NCI-H345 (cell line): ENCODE measurements around the gene PREP.

Experiments
- DNase-seq: peaks from one replicate; lab custom pipeline; 2025; lab: John Stamatoyannopoulos, UW

PREP gene

GRCh38 chr6:105397987-105398386 lies 4.9 kb downstream of the PREP start:
- peak; percentile 5 for DNase-seq

- DNase-seq: no peak
These were observed 11.2 kb downstream of the PREP start for GRCh38 chr6:105391705-105392104.

GRCh38 chr6:105389543-105389942 lies 13.3 kb downstream of the PREP start:
- no peak for DNase-seq

GRCh38 chr6:105388392-105388791 lies 14.5 kb downstream of the PREP start:
- DNase-seq: no peak

- no peak for DNase-seq
These were observed 18.9 kb downstream of the PREP start for GRCh38 chr6:105384004-105384403.

GRCh38 chr6:105382958-105383357 lies 19.9 kb downstream of the PREP start:
- no peak for DNase-seq

GRCh38 chr6:105382496-105382895 lies 20.4 kb downstream of the PREP start:
- no peak for DNase-seq

- no peak for DNase-seq
These were observed 22.2 kb downstream of the PREP start for GRCh38 chr6:105380634-105381033.

- DNase-seq: no peak
These were observed 27.1 kb downstream of the PREP start for GRCh38 chr6:105375797-105376196.

- DNase-seq: no peak
These were observed 28.9 kb downstream of the PREP start for GRCh38 chr6:105374010-105374420.

GRCh38 chr6:105373481-105373880 lies 29.4 kb downstream of the PREP start:
- no peak for DNase-seq

GRCh38 chr6:105372849-105373182 lies 30.1 kb downstream of the PREP start:
- no peak for DNase-seq

GRCh38 chr6:105372142-105372848 lies 30.6 kb downstream of the PREP start:
- no peak for DNase-seq

- DNase-seq: no peak
These were observed 32.5 kb downstream of the PREP start for GRCh38 chr6:105370351-105370750.

- DNase-seq: no peak
These were observed 33.7 kb downstream of the PREP start for GRCh38 chr6:105369145-105369544.

GRCh38 chr6:105364243-105364642 lies 38.6 kb downstream of the PREP start:
- no peak for DNase-seq

GRCh38 chr6:105363100-105363754 lies 39.7 kb downstream of the PREP start:
- no peak for DNase-seq

GRCh38 chr6:105359419-105360370 lies 43.2 kb downstream of the PREP start:
- DNase-seq: no peak

GRCh38 chr6:105357165-105357564 lies 45.7 kb downstream of the PREP start:
- no peak for DNase-seq

GRCh38 chr6:105352037-105352617 lies 50.8 kb downstream of the PREP start:
- DNase-seq: no peak

GRCh38 chr6:105348897-105349296 lies 54.0 kb downstream of the PREP start:
- DNase-seq: no peak

- no peak for DNase-seq
These were observed 56.8 kb downstream of the PREP start for GRCh38 chr6:105346052-105346451.
